Measurements from ENCODE around the gene CLDN20.

CLDN20 gene

DNA sequence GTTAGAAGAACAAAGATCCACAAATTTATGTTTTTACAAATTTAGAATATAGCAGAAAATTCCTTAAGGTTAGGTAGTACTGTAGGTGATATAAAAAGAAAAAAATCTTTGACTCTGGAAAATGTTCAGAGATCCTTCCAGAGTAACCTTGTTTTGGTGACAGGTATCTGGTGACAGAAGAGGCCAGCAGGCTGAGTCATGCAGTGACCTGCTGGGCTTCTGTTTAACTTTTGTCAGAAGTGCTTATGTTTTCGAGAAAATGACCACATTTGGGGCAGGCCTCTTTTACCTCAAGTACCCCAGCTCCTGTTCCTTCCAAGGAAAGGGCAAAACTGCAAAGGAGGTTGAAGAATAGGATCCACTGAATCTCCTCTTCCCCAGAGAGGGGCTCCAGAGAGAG lies 10.5 kb upstream of the CLDN20 start:
- no peak overlapping the region for H4K8ac ChIP-seq (ENCODE audit: low read depth, low read length)
- peak; percentile 63 for DNase-seq
- H3K23ac ChIP-seq (ENCODE audit: low read length): no peak overlapping the region

DNA sequence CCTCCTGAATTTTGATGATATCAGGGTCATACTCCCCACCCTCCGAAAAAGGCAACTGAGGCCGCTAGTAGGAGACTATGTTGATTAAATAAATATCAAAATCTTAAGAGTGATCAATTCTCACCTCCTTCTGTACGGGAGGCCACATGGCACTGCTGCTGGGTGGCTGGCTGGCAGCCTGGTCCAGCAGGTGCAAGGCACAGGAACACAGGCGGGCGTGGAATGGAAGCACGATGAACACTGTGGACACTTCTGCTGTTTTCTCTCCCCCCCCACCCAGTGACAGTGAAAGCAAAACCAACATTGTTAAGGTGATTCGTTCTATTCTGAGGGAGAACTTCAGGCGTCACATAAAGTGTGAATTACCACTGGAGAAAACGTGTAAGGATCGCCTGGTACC lies 9.7 kb upstream of the CLDN20 start:
- H3K4me1 ChIP-seq (ENCODE audit: control insufficient read depth, low read depth, low read length): no peaks in the 10 kb centered on the region
- H3K79me2 ChIP-seq (ENCODE audit: control insufficient read depth, insufficient read depth, low read length): no peaks in the 10 kb centered on the region
- no peaks in the 10 kb centered on the region for H3K27me3 ChIP-seq (ENCODE audit: insufficient read depth, low read length, poor library complexity)
- H2BK120ac ChIP-seq (ENCODE audit: low read depth, low read length): no peak overlapping the region
- no peak overlapping the region for H2AK5ac ChIP-seq (ENCODE audit: low read length)
- H4K5ac ChIP-seq (ENCODE audit: low read length): no peak overlapping the region
- H3K79me1 ChIP-seq (ENCODE audit: low read length): no peaks in the 10 kb centered on the region
- no peak overlapping the region for H3K9ac ChIP-seq (ENCODE audit: low read length)
- H4K8ac ChIP-seq (ENCODE audit: low read depth, low read length): no peak overlapping the region
- H3K27ac ChIP-seq (ENCODE audit: low read depth, low read length): no peak overlapping the region
- H3K4me3 ChIP-seq (ENCODE audit: low read length): no peak overlapping the region
- H3K56ac ChIP-seq (ENCODE audit: low read length): no peak overlapping the region
- DNase-seq: no peak
- H2BK5ac ChIP-seq (ENCODE audit: low read length): no peak overlapping the region
- peaks cover 4% of the 10 kb centered on the region for H3K36me3 ChIP-seq (ENCODE audit: control insufficient read depth, insufficient read depth, low read length)
- H2BK15ac ChIP-seq (replicated peaks; ENCODE audit: low read depth): no peak overlapping the region
- no peak overlapping the region for H3K4me2 ChIP-seq (ENCODE audit: low read length)
- WGBS (ENCODE audit: extremely low coverage, insufficient coverage, low lambda C conversion rate): no CpG with 5 or more reads among the region's 10 CpGs
- H3K23ac ChIP-seq (ENCODE audit: low read length): no peak overlapping the region
- no peak overlapping the region for H3K18ac ChIP-seq (ENCODE audit: low read length)
- no peak overlapping the region for H3K4ac ChIP-seq (ENCODE audit: low read depth, low read length)

More for the DNA sequence above, 10.5 kb upstream of the CLDN20 start:
- no peaks in the 10 kb centered on the region for H3K27me3 ChIP-seq (ENCODE audit: insufficient read depth, low read length, poor library complexity)
- H3K4me1 ChIP-seq (ENCODE audit: control insufficient read depth, low read depth, low read length): no peaks in the 10 kb centered on the region
- no peak overlapping the region for H2BK15ac ChIP-seq (replicated peaks; ENCODE audit: low read depth)
- no peaks in the 10 kb centered on the region for H3K79me1 ChIP-seq (ENCODE audit: low read length)
- no peak overlapping the region for H3K18ac ChIP-seq (ENCODE audit: low read length)
- H2AK5ac ChIP-seq (ENCODE audit: low read length): no peak overlapping the region
- no peak overlapping the region for H3K56ac ChIP-seq (ENCODE audit: low read length)
- peaks cover 4% of the 10 kb centered on the region for H3K36me3 ChIP-seq (ENCODE audit: control insufficient read depth, insufficient read depth, low read length)
- no peak overlapping the region for H3K4ac ChIP-seq (ENCODE audit: low read depth, low read length)
- no peak overlapping the region for H4K5ac ChIP-seq (ENCODE audit: low read length)
- H3K9ac ChIP-seq (ENCODE audit: low read length): no peak overlapping the region
- H3K79me2 ChIP-seq (ENCODE audit: control insufficient read depth, insufficient read depth, low read length): no peaks in the 10 kb centered on the region
- H2BK5ac ChIP-seq (ENCODE audit: low read length): no peak overlapping the region
- H3K27ac ChIP-seq (ENCODE audit: low read depth, low read length): no peak overlapping the region
- WGBS (ENCODE audit: extremely low coverage, insufficient coverage, low lambda C conversion rate): no CpG with 5 or more reads among the region's 1 CpG
- H3K4me2 ChIP-seq (ENCODE audit: low read length): no peak overlapping the region
- no peak overlapping the region for H3K4me3 ChIP-seq (ENCODE audit: low read length)
- no peak overlapping the region for H2BK120ac ChIP-seq (ENCODE audit: low read depth, low read length)

DNA sequence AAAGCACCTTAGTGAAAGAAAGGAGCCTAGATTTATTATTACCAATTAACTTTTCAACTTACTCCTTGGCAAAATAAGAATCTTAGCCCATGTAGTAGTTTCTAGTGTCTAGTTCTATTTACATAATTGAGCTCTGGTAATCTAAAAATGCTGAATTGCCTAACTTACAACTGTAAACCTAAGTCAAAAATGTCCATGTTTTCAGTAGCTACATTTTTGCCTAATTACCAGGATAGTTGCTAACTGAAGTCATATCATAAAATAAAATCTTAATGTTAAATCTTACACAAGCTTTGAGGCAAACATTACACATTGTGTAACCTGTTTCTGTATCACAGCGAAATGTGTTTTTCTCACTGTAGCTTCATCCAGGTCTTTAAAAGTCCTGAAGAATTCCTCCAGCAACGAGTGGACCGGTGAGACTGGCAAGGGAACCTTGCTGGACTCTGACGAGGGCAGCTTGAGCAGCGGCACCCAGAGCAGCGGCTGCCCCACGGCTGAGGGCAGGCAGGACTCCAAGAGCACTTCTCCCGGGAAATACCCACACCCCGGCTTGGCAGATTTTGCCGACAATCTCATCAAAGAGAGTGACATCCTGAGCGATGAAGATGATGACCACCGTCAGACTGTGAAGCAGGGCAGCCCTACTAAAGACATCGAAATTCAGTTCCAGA lies 7.6 kb upstream of the CLDN20 start:
- Histone ChIP-seq H3K4me1 (ENCODE audit: control insufficient read depth, low read depth, low read length) (peaks cover 3% of the 10 kb centered on the region), H2BK120ac (ENCODE audit: low read depth, low read length) (no peak overlapping the region), H3K4me2 (ENCODE audit: low read length) (no peak overlapping the region), H3K27ac (ENCODE audit: low read depth, low read length) (no peak overlapping the region), H3K79me2 (ENCODE audit: control insufficient read depth, insufficient read depth, low read length) (no peaks in the 10 kb centered on the region), H2AK5ac (ENCODE audit: low read length) (no peak overlapping the region), H3K36me3 (ENCODE audit: control insufficient read depth, insufficient read depth, low read length) (peaks cover 4% of the 10 kb centered on the region), H3K4me3 (ENCODE audit: low read length) (no peak overlapping the region), H3K56ac (ENCODE audit: low read length) (no peak overlapping the region), H4K5ac (ENCODE audit: low read length) (no peak overlapping the region), H3K23ac (ENCODE audit: low read length) (no peak overlapping the region), H2BK5ac (ENCODE audit: low read length) (no peak overlapping the region), H2BK15ac (replicated peaks; ENCODE audit: low read depth) (no peak overlapping the region), H3K4ac (ENCODE audit: low read depth, low read length) (no peak overlapping the region), H3K79me1 (ENCODE audit: low read length) (no peaks in the 10 kb centered on the region), H3K9ac (ENCODE audit: low read length) (no peak overlapping the region), H3K27me3 (ENCODE audit: insufficient read depth, low read length, poor library complexity) (no peaks in the 10 kb centered on the region), H3K18ac (ENCODE audit: low read length) (no peak overlapping the region), H4K8ac (ENCODE audit: low read depth, low read length) (no peak overlapping the region)
- no peak for DNase-seq
- WGBS (ENCODE audit: extremely low coverage, insufficient coverage, low lambda C conversion rate): no CpG with 5 or more reads among the region's 13 CpGs

DNA sequence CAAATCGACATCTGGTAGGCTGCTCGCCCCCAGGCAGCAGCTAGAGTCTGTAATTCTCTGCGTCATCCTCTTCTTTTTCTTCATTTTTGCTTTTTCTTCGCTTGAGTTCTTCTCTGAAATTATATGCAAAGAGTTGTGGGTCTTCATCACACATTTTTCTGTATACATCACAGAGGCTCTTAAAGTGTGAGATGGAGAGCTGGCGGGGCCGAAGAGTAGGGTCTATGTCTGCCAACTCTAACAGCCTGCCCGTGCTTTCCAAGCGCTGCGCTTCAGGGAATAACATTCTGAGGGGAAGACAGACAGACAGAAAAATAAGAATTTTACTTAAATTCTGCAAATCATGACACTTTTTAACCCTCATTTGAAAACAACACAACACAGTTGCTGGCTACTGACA lies 6.0 kb upstream of the CLDN20 start:
- Histone ChIP-seq H3K4me2 (ENCODE audit: low read length) (no peak overlapping the region), H2BK120ac (ENCODE audit: low read depth, low read length) (no peak overlapping the region), H4K5ac (ENCODE audit: low read length) (no peak overlapping the region), H4K8ac (ENCODE audit: low read depth, low read length) (no peak overlapping the region), H3K9ac (ENCODE audit: low read length) (no peak overlapping the region), H2BK15ac (replicated peaks; ENCODE audit: low read depth) (no peak overlapping the region), H3K27ac (ENCODE audit: low read depth, low read length) (no peak overlapping the region), H3K56ac (ENCODE audit: low read length) (no peak overlapping the region), H3K79me1 (ENCODE audit: low read length) (no peaks in the 10 kb centered on the region), H3K4me1 (ENCODE audit: control insufficient read depth, low read depth, low read length) (peaks cover 8% of the 10 kb centered on the region), H3K18ac (ENCODE audit: low read length) (no peak overlapping the region), H3K4me3 (ENCODE audit: low read length) (no peak overlapping the region), H3K4ac (ENCODE audit: low read depth, low read length) (no peak overlapping the region), H2AK5ac (ENCODE audit: low read length) (no peak overlapping the region), H2BK5ac (ENCODE audit: low read length) (no peak overlapping the region), H3K23ac (ENCODE audit: low read length) (no peak overlapping the region), H3K79me2 (ENCODE audit: control insufficient read depth, insufficient read depth, low read length) (no peaks in the 10 kb centered on the region), H3K36me3 (ENCODE audit: control insufficient read depth, insufficient read depth, low read length) (peaks cover 2% of the 10 kb centered on the region), H3K27me3 (ENCODE audit: insufficient read depth, low read length, poor library complexity) (no peaks in the 10 kb centered on the region)
- no CpG with 5 or more reads among the region's 9 CpGs for WGBS (ENCODE audit: extremely low coverage, insufficient coverage, low lambda C conversion rate)
- DNase-seq: no peak

DNA sequence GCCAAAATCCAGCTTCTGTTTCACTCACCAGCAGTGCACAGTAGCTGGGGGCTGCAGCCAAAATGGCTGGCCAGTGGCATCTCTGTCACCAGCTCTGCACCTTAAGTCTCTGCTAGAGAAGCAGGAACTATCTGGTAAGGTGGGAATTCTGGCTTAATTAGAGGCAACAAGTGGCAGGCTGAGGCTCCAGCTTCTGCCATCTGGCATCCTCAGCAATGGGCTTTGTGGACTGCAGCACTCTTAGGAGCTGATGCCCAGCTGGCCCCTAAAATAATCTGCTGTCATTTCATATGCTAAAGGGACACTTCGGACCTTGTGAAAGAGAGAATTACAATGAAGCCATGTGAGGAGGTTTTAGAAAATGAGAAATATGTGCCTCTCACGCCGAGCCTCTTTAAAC lies 4.6 kb upstream of the CLDN20 start:
- Histone ChIP-seq H3K4me1 (ENCODE audit: control insufficient read depth, low read depth, low read length) (peaks cover 8% of the 10 kb centered on the region), H2BK15ac (replicated peaks; ENCODE audit: low read depth) (no peak overlapping the region), H2AK5ac (ENCODE audit: low read length) (no peak overlapping the region), H3K56ac (ENCODE audit: low read length) (no peak overlapping the region), H3K79me2 (ENCODE audit: control insufficient read depth, insufficient read depth, low read length) (no peaks in the 10 kb centered on the region), H4K5ac (ENCODE audit: low read length) (no peak overlapping the region), H2BK5ac (ENCODE audit: low read length) (no peak overlapping the region), H3K27ac (ENCODE audit: low read depth, low read length) (no peak overlapping the region), H3K23ac (ENCODE audit: low read length) (no peak overlapping the region), H4K8ac (ENCODE audit: low read depth, low read length) (no peak overlapping the region), H3K4ac (ENCODE audit: low read depth, low read length) (no peak overlapping the region), H3K4me2 (ENCODE audit: low read length) (no peak overlapping the region), H3K4me3 (ENCODE audit: low read length) (no peak overlapping the region), H3K36me3 (ENCODE audit: control insufficient read depth, insufficient read depth, low read length) (peaks cover 2% of the 10 kb centered on the region), H3K18ac (ENCODE audit: low read length) (no peak overlapping the region), H3K79me1 (ENCODE audit: low read length) (peaks cover 3% of the 10 kb centered on the region), H3K27me3 (ENCODE audit: insufficient read depth, low read length, poor library complexity) (no peaks in the 10 kb centered on the region), H3K9ac (ENCODE audit: low read length) (no peak overlapping the region), H2BK120ac (ENCODE audit: low read depth, low read length) (no peak overlapping the region)
- no peak for DNase-seq
- WGBS (ENCODE audit: extremely low coverage, insufficient coverage, low lambda C conversion rate): no CpG with 5 or more reads among the region's 3 CpGs

DNA sequence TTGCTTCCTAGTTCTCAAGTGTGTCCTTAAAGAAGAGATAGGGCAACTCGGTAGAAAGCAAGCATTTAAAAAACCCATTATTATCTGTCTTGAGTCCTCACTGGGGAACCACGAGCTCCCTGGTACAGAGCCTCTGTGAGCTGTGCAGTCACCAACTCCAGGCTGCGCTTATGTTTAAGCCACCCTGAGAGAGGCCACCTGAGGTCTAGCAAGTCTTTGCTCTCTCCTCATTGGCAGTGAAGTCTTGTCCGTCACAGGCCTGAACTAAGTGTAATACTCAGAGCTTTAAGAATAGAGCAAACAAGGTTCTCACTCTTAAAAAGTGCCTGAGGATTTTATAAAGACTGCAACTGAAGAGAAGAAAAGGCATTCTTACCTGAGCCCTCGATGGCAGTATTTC lies 3.9 kb upstream of the CLDN20 start:
- no peak overlapping the region for H2BK5ac ChIP-seq (ENCODE audit: low read length)
- peaks cover 2% of the 10 kb centered on the region for H3K36me3 ChIP-seq (ENCODE audit: control insufficient read depth, insufficient read depth, low read length)

More for the DNA sequence above, 3.9 kb upstream of the CLDN20 start:
- H4K8ac ChIP-seq (ENCODE audit: low read depth, low read length): no peak overlapping the region
- no peak overlapping the region for H2BK120ac ChIP-seq (ENCODE audit: low read depth, low read length)
- no peak overlapping the region for H3K56ac ChIP-seq (ENCODE audit: low read length)
- no peaks in the 10 kb centered on the region for H3K27me3 ChIP-seq (ENCODE audit: insufficient read depth, low read length, poor library complexity)
- H3K79me2 ChIP-seq (ENCODE audit: control insufficient read depth, insufficient read depth, low read length): no peaks in the 10 kb centered on the region
- H3K79me1 ChIP-seq (ENCODE audit: low read length): peaks cover 3% of the 10 kb centered on the region
- no peak overlapping the region for H2BK15ac ChIP-seq (replicated peaks; ENCODE audit: low read depth)
- WGBS (ENCODE audit: extremely low coverage, insufficient coverage, low lambda C conversion rate): no CpG with 5 or more reads among the region's 5 CpGs
- H3K9ac ChIP-seq (ENCODE audit: low read length): no peak overlapping the region
- H3K27ac ChIP-seq (ENCODE audit: low read depth, low read length): no peak overlapping the region
- H4K5ac ChIP-seq (ENCODE audit: low read length): no peak overlapping the region
- H2AK5ac ChIP-seq (ENCODE audit: low read length): no peak overlapping the region
- no peak overlapping the region for H3K18ac ChIP-seq (ENCODE audit: low read length)
- no peak for DNase-seq
- no peak overlapping the region for H3K23ac ChIP-seq (ENCODE audit: low read length)
- peaks cover 8% of the 10 kb centered on the region for H3K4me1 ChIP-seq (ENCODE audit: control insufficient read depth, low read depth, low read length)
- H3K4ac ChIP-seq (ENCODE audit: low read depth, low read length): no peak overlapping the region
- no peak overlapping the region for H3K4me2 ChIP-seq (ENCODE audit: low read length)
- no peak overlapping the region for H3K4me3 ChIP-seq (ENCODE audit: low read length)
